Keratinocyte (primary cell): ENCODE results near the gene SUFU. TPM values are rescaled to one million over a fixed set of nuclear protein-coding genes. Genes with fewer than 3 reads are reported as not detected.

Experiments
- DNase-seq: peaks from one replicate; pipeline ENCODE4 v3.0.0-alpha.2; 2011; ENCODE audit warnings: low read depth, missing footprints, low spot score
- FAIRE-seq: peaks from 2 replicates; lab custom pipeline; 2011; peaks lifted over from hg19 to GRCh38; lab: Jason Lieb, UNC
- H2AFZ ChIP-seq: 2 replicates; pipeline ENCODE4 v1.6.0; 2012; ENCODE audit warnings: low read length, control low read depth, inconsistent platforms; ENCODE audit not compliant: control insufficient read depth
- H3K27ac ChIP-seq: 2 replicates; pipeline ENCODE4 v1.5.1; 2011; ENCODE audit warnings: low read length; ENCODE audit not compliant: control insufficient read depth, insufficient read depth
- H3K27me3 ChIP-seq: 3 replicates; pipeline ENCODE4 v1.6.0; 2011; ENCODE audit warnings: low read length; ENCODE audit not compliant: control insufficient read depth, insufficient read depth; ENCODE audit errors: extremely low read depth
- H3K36me3 ChIP-seq, 2 experiments: 2 replicates in 1 of 2; 3 replicates in 1 of 2; pipeline ENCODE4 v1.5.1; 2011; ENCODE audit warnings: low read length in 2 of 2, mild to moderate bottlenecking in 1 of 2; ENCODE audit not compliant: control insufficient read depth in 2 of 2, insufficient read depth in 2 of 2; ENCODE audit errors: extremely low read depth in 1 of 2
- H3K4me1 ChIP-seq: 3 replicates; pipeline ENCODE4 v1.5.1; 2011; ENCODE audit warnings: low read length; ENCODE audit not compliant: control insufficient read depth, insufficient read depth; ENCODE audit errors: extremely low read depth
- H3K4me2 ChIP-seq: 3 replicates; pipeline ENCODE4 v1.6.0; 2011; ENCODE audit warnings: low read depth, low read length; ENCODE audit not compliant: control insufficient read depth, insufficient read depth; ENCODE audit errors: extremely low read depth
- H3K4me3 ChIP-seq, 3 experiments: fragments of 200-600 bp in 1 of 3; sonication (generic) in 1 of 3; 2 replicates in 2 of 3; 3 replicates in 1 of 3; pipeline ENCODE4 v1.5.1; 2011 to 2016; ENCODE audit warnings: low read length in 3 of 3, mild to moderate bottlenecking in 3 of 3, control low read depth in 2 of 3, inconsistent platforms in 1 of 3, low read depth in 1 of 3, mixed read lengths in 1 of 3, mixed run types in 1 of 3, moderate library complexity in 1 of 3; ENCODE audit not compliant: control insufficient read depth in 2 of 3, insufficient read depth in 2 of 3; ENCODE audit errors: extremely low read depth in 1 of 3
- H3K79me2 ChIP-seq: 2 replicates; pipeline ENCODE4 v1.6.0; 2012; ENCODE audit warnings: low read length; ENCODE audit not compliant: control insufficient read depth, insufficient read depth
- H3K9ac ChIP-seq: 3 replicates; pipeline ENCODE4 v1.6.0; 2011; ENCODE audit warnings: low read length; ENCODE audit not compliant: control insufficient read depth, insufficient read depth; ENCODE audit errors: extremely low read depth
- H3K9me1 ChIP-seq: 3 replicates; pipeline ENCODE4 v1.6.0; 2011; ENCODE audit warnings: low read length; ENCODE audit not compliant: control insufficient read depth, insufficient read depth; ENCODE audit errors: extremely low read depth
- H3K9me3 ChIP-seq: 2 replicates; pipeline ENCODE4 v1.5.1; 2012; ENCODE audit warnings: low read depth, low read length; ENCODE audit not compliant: control insufficient read depth
- H4K20me1 ChIP-seq: 3 replicates; pipeline ENCODE4 v1.6.0; 2011; ENCODE audit warnings: low read length; ENCODE audit not compliant: control insufficient read depth, insufficient read depth; ENCODE audit errors: extremely low read depth
- EZH2 ChIP-seq: IDR thresholded peaks from one replicate; pipeline ENCODE4 v1.6.1; 2012; ENCODE audit warnings: inconsistent platforms, mild to moderate bottlenecking, low read length, moderate library complexity
- dilution Hi-C: fragments of 300-500 bp; cut with MboI; formaldehyde crosslinking; loops from one replicate; pipeline ENCODE4 v1.7.0; 2020; ENCODE audit warnings: low sequenced_read_pairs; ENCODE audit not compliant: extremely low pct_ligation_motif_present
- polyA plus RNA-seq, 5 experiments: library from polyadenylated mRNA; depleted of rRNA in 3 of 5; stranded (reverse) in 3 of 5; stranded (forward) in 1 of 5; unstranded in 1 of 5; fragments of >200 nt; gene quantifications; 1 replicate in 1 of 5; 2 replicates in 3 of 5; 3 replicates in 1 of 5; pipeline versions ENCODE4 v1.2.1 to v1.2.3, GENCODE V29; 2011 to 2012; ENCODE audit warnings: missing spikeins in 2 of 5, low read depth in 1 of 5, low replicate concordance in 1 of 5
- TF ChIP-seq, protein P1 (sequence below), 3 experiments: IDR thresholded peaks in 1 of 3; conservative IDR thresholded peaks in 1 of 3; optimal IDR thresholded peaks in 1 of 3; 2 replicates in 2 of 3; 3 replicates in 1 of 3; pipeline versions ENCODE3 to v1.5.1; 2011; ENCODE audit warnings: low read length in 3 of 3, mild to moderate bottlenecking in 3 of 3, moderate library complexity in 2 of 3, control low read depth in 1 of 3, inconsistent platforms in 1 of 3; ENCODE audit not compliant: insufficient read depth in 2 of 3; ENCODE audit errors: extremely low read depth in 1 of 3

The SUFU gene
- polyA plus RNA-seq, 1 donor (not counting 4 experiments of a cell fraction or from before 2014, with no cell fraction given): 3.7 TPM

DNA sequence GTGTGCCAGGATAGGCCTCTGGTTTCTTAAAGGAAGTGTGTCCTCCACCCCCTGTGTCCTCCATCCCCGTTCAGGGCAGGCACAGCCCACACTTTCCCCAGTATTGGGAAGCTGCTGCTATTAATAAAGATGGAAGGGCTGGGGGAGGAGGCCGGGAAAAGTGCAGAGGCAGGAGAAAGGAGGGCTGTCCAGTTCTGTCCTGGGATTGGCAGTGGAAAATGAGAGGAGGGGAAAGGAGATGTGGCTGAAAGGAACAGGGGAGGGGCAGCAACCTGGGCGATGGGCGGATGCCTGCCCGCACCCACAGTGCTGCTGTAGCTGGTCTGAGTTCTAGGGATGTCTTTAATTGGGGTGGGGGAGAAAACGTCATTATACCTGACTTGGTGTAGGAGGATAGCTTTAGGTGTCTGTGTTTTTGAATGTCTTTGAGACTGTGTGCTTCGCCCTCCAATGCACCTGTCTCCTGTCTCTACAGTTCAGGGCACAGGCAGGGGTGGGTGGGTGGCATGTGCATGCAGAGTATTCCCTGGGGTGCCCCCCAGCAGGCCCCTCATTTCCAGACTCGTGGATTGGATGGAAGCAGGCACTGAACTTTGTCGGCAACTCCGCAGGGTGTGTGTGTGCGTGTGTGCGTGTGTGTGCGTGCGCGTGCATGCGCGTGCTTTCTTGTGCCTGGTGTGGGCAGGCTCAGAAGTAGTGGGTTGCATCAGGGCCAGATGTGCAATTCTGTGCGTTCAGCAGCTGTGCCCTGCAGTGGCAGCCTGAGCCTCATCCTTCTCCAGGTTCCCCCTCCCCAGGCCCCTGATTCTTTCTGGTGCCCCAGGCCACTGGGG lies 143.1 kb downstream of the SUFU start:
- TF ChIP-seq EZH2: no peak
- TF ChIP-seq, protein P1, sequence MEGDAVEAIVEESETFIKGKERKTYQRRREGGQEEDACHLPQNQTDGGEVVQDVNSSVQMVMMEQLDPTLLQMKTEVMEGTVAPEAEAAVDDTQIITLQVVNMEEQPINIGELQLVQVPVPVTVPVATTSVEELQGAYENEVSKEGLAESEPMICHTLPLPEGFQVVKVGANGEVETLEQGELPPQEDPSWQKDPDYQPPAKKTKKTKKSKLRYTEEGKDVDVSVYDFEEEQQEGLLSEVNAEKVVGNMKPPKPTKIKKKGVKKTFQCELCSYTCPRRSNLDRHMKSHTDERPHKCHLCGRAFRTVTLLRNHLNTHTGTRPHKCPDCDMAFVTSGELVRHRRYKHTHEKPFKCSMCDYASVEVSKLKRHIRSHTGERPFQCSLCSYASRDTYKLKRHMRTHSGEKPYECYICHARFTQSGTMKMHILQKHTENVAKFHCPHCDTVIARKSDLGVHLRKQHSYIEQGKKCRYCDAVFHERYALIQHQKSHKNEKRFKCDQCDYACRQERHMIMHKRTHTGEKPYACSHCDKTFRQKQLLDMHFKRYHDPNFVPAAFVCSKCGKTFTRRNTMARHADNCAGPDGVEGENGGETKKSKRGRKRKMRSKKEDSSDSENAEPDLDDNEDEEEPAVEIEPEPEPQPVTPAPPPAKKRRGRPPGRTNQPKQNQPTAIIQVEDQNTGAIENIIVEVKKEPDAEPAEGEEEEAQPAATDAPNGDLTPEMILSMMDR (optimal IDR thresholded peaks at IDR 0.05 in 1 of 3, IDR thresholded peaks at IDR 0.05 in 1 of 3, conservative IDR thresholded peaks at IDR 0.05 in 1 of 3; ENCODE audit: extremely low read depth in 1 of 3, insufficient read depth in 2 of 3, low read length in 3 of 3): no peak
- peaks cover 2% of the 10 kb centered on the region for H3K9me1 ChIP-seq
- H3K4me1 ChIP-seq: peaks cover 35% of the 10 kb centered on the region
- dilution Hi-C loops: no loop called here
- H3K4me3 ChIP-seq: peak overlapping the region; percentile 70 to 93 (median 85)
- peak overlapping the region; percentile 91 for H3K27ac ChIP-seq
- DNase-seq: no peak
- H3K9me3 ChIP-seq: no peaks in the 10 kb centered on the region
- H2AFZ ChIP-seq: no peak overlapping the region
- peak overlapping the region; percentile 95 for H3K4me2 ChIP-seq
- no peaks in the 10 kb centered on the region for H3K27me3 ChIP-seq
- H3K9ac ChIP-seq: peak overlapping the region; percentile 90
- peaks cover 70% of the 10 kb centered on the region for H3K79me2 ChIP-seq
- H3K36me3 ChIP-seq: peaks cover 0 to 10% of the 10 kb centered on the region in 2 experiments
- no peak for FAIRE-seq
- H4K20me1 ChIP-seq: peaks cover 17% of the 10 kb centered on the region

DNA sequence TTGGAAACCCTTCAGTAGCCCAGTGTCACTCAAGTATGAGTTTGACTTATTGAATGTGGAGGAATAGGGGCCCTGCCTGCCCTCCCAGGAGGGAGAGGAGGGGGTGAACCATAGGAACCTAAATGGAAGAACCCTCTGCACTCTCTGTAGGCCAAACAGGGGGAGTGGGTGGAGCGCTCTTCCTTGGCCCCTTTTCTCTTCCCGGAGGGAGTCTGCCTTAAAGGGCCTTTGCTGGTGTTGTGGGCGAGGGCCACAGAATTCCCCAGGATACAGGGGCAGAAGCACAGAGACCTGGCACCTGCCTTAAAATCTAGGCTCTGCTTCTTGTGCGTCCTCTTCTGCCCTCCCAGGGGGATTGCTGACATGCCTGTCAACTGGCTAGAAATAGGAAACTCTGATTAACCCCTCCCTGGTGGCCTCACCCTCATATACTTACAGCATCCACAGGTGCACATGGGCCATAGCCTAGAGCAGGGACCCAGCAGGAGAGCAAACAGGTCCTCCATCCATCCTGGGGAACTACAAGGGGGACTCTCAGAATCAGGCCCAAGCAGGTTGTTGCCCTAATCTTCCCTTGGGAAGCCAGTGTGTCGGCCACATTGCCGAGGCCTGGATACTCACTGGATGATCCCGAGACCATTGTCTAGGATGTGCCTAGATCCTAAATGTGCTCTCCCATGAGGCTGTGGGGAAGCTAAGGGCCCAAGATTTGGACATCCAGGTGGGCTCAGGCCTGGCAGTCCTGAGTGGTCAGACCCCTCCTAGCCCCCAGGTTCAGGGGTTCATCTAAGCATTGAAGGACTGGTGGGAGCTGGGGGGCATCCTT lies 143.9 kb downstream of the SUFU start:
- peak overlapping the region; percentile 34 to 93 (median 70) for H3K4me3 ChIP-seq
- peaks cover 35% of the 10 kb centered on the region for H3K4me1 ChIP-seq
- peaks cover 76% of the 10 kb centered on the region for H3K79me2 ChIP-seq
- H3K36me3 ChIP-seq: peaks cover 0 to 12% of the 10 kb centered on the region in 2 experiments
- H3K27me3 ChIP-seq: no peaks in the 10 kb centered on the region
- peaks cover 19% of the 10 kb centered on the region for H4K20me1 ChIP-seq
- dilution Hi-C loops: no loop called here
- FAIRE-seq (no peak), DNase-seq (no peak)
- H3K9ac ChIP-seq: no peak overlapping the region
- H3K9me3 ChIP-seq: no peaks in the 10 kb centered on the region
- no peak overlapping the region for H3K27ac ChIP-seq
- TF ChIP-seq EZH2: no peak
- TF ChIP-seq, protein P1 (optimal IDR thresholded peaks at IDR 0.05 in 1 of 3, IDR thresholded peaks at IDR 0.05 in 1 of 3, conservative IDR thresholded peaks at IDR 0.05 in 1 of 3; ENCODE audit: extremely low read depth in 1 of 3, insufficient read depth in 2 of 3, low read length in 3 of 3): no peak
- no peak overlapping the region for H2AFZ ChIP-seq
- H3K4me2 ChIP-seq: peak overlapping the region; percentile 95
- peaks cover 2% of the 10 kb centered on the region for H3K9me1 ChIP-seq
